ENCODE data around the gene ALKBH8.

- TF ChIP-seq CTCF (IDR thresholded peaks at IDR 0.05) (no peak), POLR2A (IDR thresholded peaks at IDR 0.05) (no peak)
These were observed 2.3 kb upstream of the ALKBH8 start for GRCh38 chr11:107567739-107568335.

All from heart left ventricle (tissue), 13 donors.